Lower leg skin (tissue), 3 donors: ENCODE data around the gene SCGB1C1.
"Not testable (repeated sequence)": the region's sequence is repeated elsewhere in the genome, so short reads cannot be mapped to it uniquely, and the experiment has no call there.

Experiments
- POLR2A ChIP-seq, 2 donors: fragments of 450-650 bp; IDR thresholded peaks; one replicate each; pipeline ENCODE4 v1.6.1; 2016 to 2017; ENCODE audit warnings: antibody characterized with exemption in 2 of 2, mild to moderate bottlenecking in 1 of 2, moderate library complexity in 1 of 2
- TF ChIP-seq, protein P1 (sequence below), 3 donors: fragments of 450-650 bp; IDR thresholded peaks; one replicate each; pipeline ENCODE4 v1.5.1; 2016; ENCODE audit warnings: antibody characterized with exemption in 3 of 3, mild to moderate bottlenecking in 3 of 3, moderate library complexity in 2 of 3

GRCh38 chr11:238346-238745 lies 45.5 kb downstream of the SCGB1C1 start:
- TF ChIP-seq, protein P1, sequence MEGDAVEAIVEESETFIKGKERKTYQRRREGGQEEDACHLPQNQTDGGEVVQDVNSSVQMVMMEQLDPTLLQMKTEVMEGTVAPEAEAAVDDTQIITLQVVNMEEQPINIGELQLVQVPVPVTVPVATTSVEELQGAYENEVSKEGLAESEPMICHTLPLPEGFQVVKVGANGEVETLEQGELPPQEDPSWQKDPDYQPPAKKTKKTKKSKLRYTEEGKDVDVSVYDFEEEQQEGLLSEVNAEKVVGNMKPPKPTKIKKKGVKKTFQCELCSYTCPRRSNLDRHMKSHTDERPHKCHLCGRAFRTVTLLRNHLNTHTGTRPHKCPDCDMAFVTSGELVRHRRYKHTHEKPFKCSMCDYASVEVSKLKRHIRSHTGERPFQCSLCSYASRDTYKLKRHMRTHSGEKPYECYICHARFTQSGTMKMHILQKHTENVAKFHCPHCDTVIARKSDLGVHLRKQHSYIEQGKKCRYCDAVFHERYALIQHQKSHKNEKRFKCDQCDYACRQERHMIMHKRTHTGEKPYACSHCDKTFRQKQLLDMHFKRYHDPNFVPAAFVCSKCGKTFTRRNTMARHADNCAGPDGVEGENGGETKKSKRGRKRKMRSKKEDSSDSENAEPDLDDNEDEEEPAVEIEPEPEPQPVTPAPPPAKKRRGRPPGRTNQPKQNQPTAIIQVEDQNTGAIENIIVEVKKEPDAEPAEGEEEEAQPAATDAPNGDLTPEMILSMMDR (IDR thresholded peaks at IDR 0.05) = not testable (repeated sequence)
- not testable (repeated sequence) for TF ChIP-seq POLR2A (IDR thresholded peaks at IDR 0.05)
